Brain microvascular endothelial cell (primary cell): ENCODE data around the gene DMRTC2.

Experiments
- DNase-seq: peaks from one replicate; pipeline ENCODE4 v3.0.0-alpha.2; 2020
- H3K27ac ChIP-seq: fragments of 250-450 bp; sonication (Bioruptor Pico); 2 replicates; pipeline ENCODE4 v1.5.1; 2020; ENCODE audit warnings: mild to moderate bottlenecking, moderate library complexity
- H3K27me3 ChIP-seq: fragments of 250-450 bp; sonication (Bioruptor Pico); replicated peaks from 2 replicates; pipeline ENCODE4 v1.5.1; 2020; ENCODE audit warnings: mild to moderate bottlenecking
- H3K36me3 ChIP-seq: fragments of 250-450 bp; sonication (Bioruptor Pico); replicated peaks from 2 replicates; pipeline ENCODE4 v1.5.1; 2020; ENCODE audit warnings: mild to moderate bottlenecking
- H3K4me3 ChIP-seq: 2 replicates; pipeline ENCODE4 v1.5.1; 2011; ENCODE audit warnings: low read depth, mild to moderate bottlenecking, control low read depth, low read length, moderate library complexity
- in situ Hi-C: cut with HindIII; loops from 2 replicates; pipeline ENCODE4 v1.10.0; 2017; ENCODE audit warnings: low sequenced_read_pairs, low pct_ligation_motif_present
- TF ChIP-seq, protein P1 (sequence below): IDR thresholded peaks from 2 replicates; pipeline ENCODE4 v1.5.1; 2011; ENCODE audit warnings: low read depth, mild to moderate bottlenecking, moderate library complexity, low read length, control low read depth, inconsistent platforms; ENCODE audit errors: missing control alignments

Gene DMRTC2

DNA sequence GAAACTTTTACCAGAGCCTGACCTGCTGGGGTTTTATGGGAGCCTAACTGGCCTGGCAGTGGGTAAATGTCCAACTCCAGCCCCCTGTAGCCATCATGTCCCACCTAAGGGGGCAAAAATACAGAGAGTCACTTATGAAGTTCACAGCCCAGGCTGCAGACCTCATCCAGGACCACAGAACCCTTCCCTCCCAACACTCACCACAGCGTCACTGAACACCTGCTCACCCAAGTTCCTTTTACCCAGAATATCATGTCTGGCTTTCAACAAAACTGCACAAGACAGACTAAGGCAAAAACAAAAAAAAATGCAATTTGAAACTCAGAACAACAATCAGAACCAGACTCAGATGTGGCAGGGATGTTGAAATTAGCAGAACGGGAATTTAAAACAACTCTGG, 42.1 kb upstream of the DMRTC2 start:
- H3K36me3 ChIP-seq = no peaks in the 10 kb centered on the region
- no peak overlapping the region for H3K4me3 ChIP-seq
- no peaks in the 10 kb centered on the region for H3K27me3 ChIP-seq
- no peak for DNase-seq
- H3K27ac ChIP-seq = no peak overlapping the region
- in situ Hi-C loops = no loop called here
- TF ChIP-seq, protein P1, sequence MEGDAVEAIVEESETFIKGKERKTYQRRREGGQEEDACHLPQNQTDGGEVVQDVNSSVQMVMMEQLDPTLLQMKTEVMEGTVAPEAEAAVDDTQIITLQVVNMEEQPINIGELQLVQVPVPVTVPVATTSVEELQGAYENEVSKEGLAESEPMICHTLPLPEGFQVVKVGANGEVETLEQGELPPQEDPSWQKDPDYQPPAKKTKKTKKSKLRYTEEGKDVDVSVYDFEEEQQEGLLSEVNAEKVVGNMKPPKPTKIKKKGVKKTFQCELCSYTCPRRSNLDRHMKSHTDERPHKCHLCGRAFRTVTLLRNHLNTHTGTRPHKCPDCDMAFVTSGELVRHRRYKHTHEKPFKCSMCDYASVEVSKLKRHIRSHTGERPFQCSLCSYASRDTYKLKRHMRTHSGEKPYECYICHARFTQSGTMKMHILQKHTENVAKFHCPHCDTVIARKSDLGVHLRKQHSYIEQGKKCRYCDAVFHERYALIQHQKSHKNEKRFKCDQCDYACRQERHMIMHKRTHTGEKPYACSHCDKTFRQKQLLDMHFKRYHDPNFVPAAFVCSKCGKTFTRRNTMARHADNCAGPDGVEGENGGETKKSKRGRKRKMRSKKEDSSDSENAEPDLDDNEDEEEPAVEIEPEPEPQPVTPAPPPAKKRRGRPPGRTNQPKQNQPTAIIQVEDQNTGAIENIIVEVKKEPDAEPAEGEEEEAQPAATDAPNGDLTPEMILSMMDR = no peak

DNA sequence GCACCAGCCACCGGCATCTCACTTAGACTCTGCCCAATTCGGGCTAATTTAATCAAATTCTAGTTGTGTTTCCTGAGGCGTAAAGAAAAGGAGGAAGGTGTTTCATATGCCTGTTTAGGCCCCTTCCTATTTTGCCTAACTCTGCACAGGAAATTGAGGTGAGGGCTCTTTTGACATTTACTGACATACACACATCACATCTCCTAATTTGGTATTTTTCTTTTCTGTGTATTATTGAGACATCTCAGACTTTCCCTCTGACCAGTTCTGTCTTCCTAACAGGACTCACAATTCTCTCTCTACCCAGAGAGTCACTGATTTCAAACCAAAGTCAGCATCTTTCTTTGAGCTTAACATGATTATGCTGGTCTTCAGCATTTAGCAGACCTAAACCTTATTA, 40.5 kb upstream of the DMRTC2 start:
- Histone ChIP-seq H3K27me3 (no peaks in the 10 kb centered on the region), H3K36me3 (no peaks in the 10 kb centered on the region), H3K4me3 (no peak overlapping the region), H3K27ac (no peak overlapping the region)
- in situ Hi-C loops = no loop called here
- DNase-seq = no peak
- TF ChIP-seq, protein P1 = no peak

DNA sequence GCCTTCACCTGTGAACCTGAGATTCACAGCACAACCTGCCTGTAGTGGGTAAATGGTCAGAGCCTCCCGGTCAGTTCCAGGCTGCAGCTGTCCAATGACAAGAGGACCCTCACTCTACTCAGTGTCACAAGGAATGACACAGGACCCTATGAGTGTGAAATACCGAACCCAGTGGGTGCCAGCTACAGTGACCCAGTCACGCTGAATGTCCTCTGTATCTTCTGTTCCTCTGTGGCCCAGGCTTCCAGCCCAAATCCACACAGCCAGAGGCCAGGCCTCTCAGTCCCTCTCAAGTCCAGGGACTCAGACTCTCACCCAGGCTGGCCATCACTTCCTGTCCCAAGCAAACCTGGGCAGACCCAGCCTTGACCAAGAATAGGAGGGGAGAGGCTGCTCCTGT, 37.7 kb upstream of the DMRTC2 start:
- H3K36me3 ChIP-seq = no peaks in the 10 kb centered on the region
- H3K27me3 ChIP-seq = no peaks in the 10 kb centered on the region
- no peak for DNase-seq
- TF ChIP-seq, protein P1 = no peak
- H3K27ac ChIP-seq = no peak overlapping the region
- in situ Hi-C loops = no loop called here
- H3K4me3 ChIP-seq = no peak overlapping the region

DNA sequence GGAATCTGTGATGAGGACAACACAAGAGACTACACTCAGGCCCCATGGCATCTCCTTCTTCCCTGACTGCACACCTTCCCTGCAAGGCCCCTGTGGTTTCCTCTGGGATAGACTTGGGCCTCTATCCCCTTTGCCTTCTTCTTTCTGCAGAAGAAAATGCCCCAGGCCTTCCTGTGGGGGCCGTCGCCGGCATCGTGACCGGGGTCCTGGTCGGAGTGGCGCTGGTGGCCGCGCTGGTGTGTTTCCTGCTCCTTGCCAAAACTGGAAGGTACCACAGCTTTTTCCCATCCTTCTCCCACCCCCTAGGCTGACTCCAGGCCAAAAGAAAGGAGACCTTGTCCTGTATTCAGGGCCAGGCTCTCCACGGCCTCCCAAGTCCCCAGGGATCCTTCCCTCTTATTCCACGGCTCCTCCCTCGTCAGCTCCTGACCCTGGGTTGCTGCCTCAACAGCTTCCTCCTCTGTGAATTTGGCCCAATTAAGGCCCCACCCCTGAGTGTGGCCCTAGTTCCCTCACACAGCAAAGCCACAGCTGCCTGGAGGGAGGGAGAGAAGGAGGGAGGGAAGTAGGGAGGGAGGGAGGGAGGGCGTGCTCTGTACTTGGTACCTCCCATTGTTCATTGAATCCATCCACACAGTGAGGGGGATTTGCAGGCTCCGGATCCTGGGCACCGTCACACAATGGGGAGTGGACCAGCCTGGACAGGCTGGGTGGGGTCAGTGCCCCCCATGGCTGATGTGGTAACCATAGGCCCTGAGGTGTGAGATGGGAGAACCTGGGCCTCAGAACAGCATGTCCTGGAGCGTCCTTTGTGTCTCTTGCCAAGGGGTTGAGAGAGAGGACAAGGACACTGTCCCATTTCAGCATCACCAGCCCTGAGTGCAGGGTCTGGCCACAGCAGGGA, 35.9 kb upstream of the DMRTC2 start:
- Histone ChIP-seq H3K27ac (no peak overlapping the region), H3K27me3 (no peaks in the 10 kb centered on the region), H3K4me3 (no peak overlapping the region), H3K36me3 (no peaks in the 10 kb centered on the region)
- TF ChIP-seq, protein P1 = no peak
- no peak for DNase-seq
- in situ Hi-C loops = no loop called here

DNA sequence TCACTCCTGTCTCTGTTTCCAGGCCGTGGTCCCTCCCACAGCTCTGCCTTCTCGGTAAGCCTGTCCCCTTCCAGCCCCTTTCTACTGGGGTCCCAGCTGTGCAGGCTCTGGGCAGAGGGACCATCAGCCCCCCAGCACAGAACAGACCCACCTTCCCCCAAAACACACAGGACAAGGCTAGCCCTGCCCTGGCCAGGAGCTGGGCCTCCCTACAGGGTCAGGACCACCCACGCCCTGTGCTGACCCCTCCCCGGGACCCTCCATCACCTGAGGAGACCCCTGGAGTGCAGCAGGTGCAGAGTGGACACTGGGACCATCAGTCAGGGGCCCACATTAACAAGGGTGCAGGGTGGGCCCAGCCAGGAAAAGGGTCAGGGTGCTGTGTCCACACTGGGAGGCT, 34.5 kb upstream of the DMRTC2 start:
- Histone ChIP-seq H3K27me3 (no peaks in the 10 kb centered on the region), H3K4me3 (no peak overlapping the region), H3K36me3 (no peaks in the 10 kb centered on the region), H3K27ac (no peak overlapping the region)
- in situ Hi-C loops = no loop called here
- TF ChIP-seq, protein P1 = no peak
- no peak for DNase-seq

DNA sequence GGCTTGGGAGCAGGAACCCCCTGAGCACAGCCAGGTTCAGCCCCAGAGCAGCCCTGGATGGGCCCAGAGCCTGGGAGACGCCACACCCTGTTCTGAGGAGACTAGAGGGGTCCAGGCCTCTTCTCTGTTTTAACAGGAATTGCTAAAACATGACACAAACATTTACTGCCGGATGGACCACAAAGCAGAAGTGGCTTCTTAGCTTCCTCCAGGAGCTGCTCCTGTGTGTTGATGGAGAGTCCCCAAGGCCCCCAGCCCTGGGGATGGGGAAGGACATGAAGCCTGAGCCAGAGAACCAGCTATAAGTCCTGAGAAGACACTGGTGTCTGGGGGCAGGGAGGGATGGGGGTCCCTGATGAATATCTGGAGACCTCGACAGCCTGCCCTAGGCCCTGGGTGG, 33.8 kb upstream of the DMRTC2 start:
- H3K27ac ChIP-seq = no peak overlapping the region
- TF ChIP-seq, protein P1 = no peak
- no peak overlapping the region for H3K4me3 ChIP-seq
- in situ Hi-C loops = no loop called here
- H3K36me3 ChIP-seq = no peaks in the 10 kb centered on the region
- no peaks in the 10 kb centered on the region for H3K27me3 ChIP-seq
- no peak for DNase-seq
